Natural killer cell (primary cell): ENCODE results near the gene PNRC1. TPM values are rescaled to one million over a fixed set of nuclear protein-coding genes. Genes with fewer than 3 reads are reported as not detected.
A peak's percentile ranks its signal among the peaks of the same experiment; 100 is the strongest.

Source experiments
- ATAC-seq, 3 donors: fragments of 150-1000 bp in 2 of 3; fragments of 200-7000 bp in 1 of 3; cut with Tn5 transposase; 1 replicate in 1 of 3; 2 replicates in 2 of 3; pipeline ENCODE4 v1.10.0; 2021; ENCODE audit warnings: mild to moderate bottlenecking in 2 of 3, moderate library complexity in 2 of 3
- DNase-seq, 2 donors: peaks; one replicate each; pipeline versions ENCODE4 v3.0.0 to v3.0.0-alpha.2; 2013 to 2021; ENCODE audit warnings: mixed read lengths in 1 of 2
- H3K27ac ChIP-seq: one replicate; pipeline ENCODE4 v1.5.1; 2013; ENCODE audit warnings: mild to moderate bottlenecking, low read length
- H3K27me3 ChIP-seq: one replicate; pipeline ENCODE4 v1.6.1; 2013; ENCODE audit warnings: low read length; ENCODE audit not compliant: control insufficient read depth, insufficient read depth
- H3K36me3 ChIP-seq: one replicate; pipeline ENCODE4 v1.6.1; 2013; ENCODE audit warnings: low read length; ENCODE audit not compliant: control insufficient read depth, insufficient read depth
- H3K4me1 ChIP-seq: one replicate; pipeline ENCODE4 v1.6.1; 2013; ENCODE audit warnings: low read length; ENCODE audit not compliant: control insufficient read depth, insufficient read depth
- H3K4me3 ChIP-seq: one replicate; pipeline ENCODE4 v1.5.1; 2013; ENCODE audit warnings: low read length
- H3K9me3 ChIP-seq: one replicate; pipeline ENCODE4 v1.6.1; 2013; ENCODE audit warnings: low read length; ENCODE audit not compliant: control insufficient read depth, insufficient read depth
- H3K27ac Mint-ChIP-seq, 2 donors: one replicate each; pipeline ENCODE4 v1.8.0; 2022; ENCODE audit warnings: mild to moderate bottlenecking in 2 of 2, mixed read lengths in 2 of 2, moderate library complexity in 1 of 2
- H3K27me3 Mint-ChIP-seq, 2 donors: one replicate each; pipeline ENCODE4 v1.8.0; 2022; ENCODE audit warnings: low read depth in 2 of 2, mixed read lengths in 2 of 2
- H3K36me3 Mint-ChIP-seq: one replicate; pipeline ENCODE4 v1.8.0; 2022; ENCODE audit warnings: mixed read lengths
- H3K4me1 Mint-ChIP-seq, 2 donors: one replicate each; pipeline ENCODE4 v1.8.0; 2022; ENCODE audit warnings: mixed read lengths in 2 of 2
- H3K4me3 Mint-ChIP-seq: one replicate; pipeline ENCODE4 v1.8.0; 2022; ENCODE audit warnings: mild to moderate bottlenecking, moderate library complexity, mixed read lengths
- H3K9me3 Mint-ChIP-seq, 2 donors: one replicate each; pipeline ENCODE4 v1.8.0; 2022; ENCODE audit warnings: mixed read lengths in 2 of 2
- CTCF ChIP-seq: fragments of 200-600 bp; IDR thresholded peaks from one replicate; pipeline ENCODE4 v1.8.0; 2022; ENCODE audit warnings: antibody characterized with exemption
- WGBS: methylation state at CpG from one replicate; pipeline ENCODE4 v1.1.7; 2013; ENCODE audit warnings: missing lambda C conversion rate; ENCODE audit not compliant: insufficient coverage; 5-methylcytosine and 5-hydroxymethylcytosine counted together
- intact Hi-C: fragments of 100-400 bp; cut with micrococcal nuclease; formaldehyde crosslinking; loops from one replicate; pipeline ENCODE4 v1.14.2; 2022
- total RNA-seq, 4 donors: library from RNA; stranded (reverse); fragments of 120-200 nt in 1 of 4; gene quantifications; one replicate each; pipeline versions ENCODE4 v1.2.3 to v1.2.4, GENCODE V29; 2013 to 2022

Gene PNRC1
- total RNA-seq, 3 donors from 2014 or later (not counting 1 experiment from before 2014, with no cell fraction given) = 695 to 970 (median 712) TPM

GRCh38 chr6:89085409-89086205 lies 5.1 kb downstream of the PNRC1 start:
- H3K4me3 Mint-ChIP-seq = peak overlapping the region; percentile 46
- DNase-seq = peak in 1 of 2 donors; percentile 13
- no peaks in the 10 kb centered on the region for H3K9me3 ChIP-seq
- peaks cover 16% of the 10 kb centered on the region for H3K36me3 Mint-ChIP-seq
- TF ChIP-seq CTCF = no peak
- intact Hi-C loops = loop anchor here (10.0 kb wide), 1 partner anchor 1681 kb away; the partner anchor contains the start of gene CFAP206
- peak overlapping the region; percentile 8 for H3K27ac ChIP-seq
- no peak for ATAC-seq
- H3K36me3 ChIP-seq = peaks cover 36% of the 10 kb centered on the region
- peaks cover 16% of the 10 kb centered on the region for H3K4me1 ChIP-seq
- 95% methylated on average over 10 of the region's 12 CpGs for WGBS
- no peaks in the 10 kb centered on the region for H3K27me3 Mint-ChIP-seq
- no peaks in the 10 kb centered on the region for H3K9me3 Mint-ChIP-seq
- H3K27me3 ChIP-seq = no peaks in the 10 kb centered on the region
- H3K4me1 Mint-ChIP-seq = peaks cover 74 to 78% of the 10 kb centered on the region in 2 donors
- no peak overlapping the region for H3K4me3 ChIP-seq
- peak overlapping the region; percentile 99 for H3K27ac Mint-ChIP-seq

- peak overlapping the region; percentile 2 for H3K4me3 Mint-ChIP-seq
- DNase-seq (no peak), ATAC-seq (no peak)
- H3K27ac Mint-ChIP-seq = peak overlapping the region; percentile 99
- H3K27me3 Mint-ChIP-seq = no peaks in the 10 kb centered on the region
- H3K9me3 ChIP-seq = no peaks in the 10 kb centered on the region
- H3K27ac ChIP-seq = no peak overlapping the region
- H3K27me3 ChIP-seq = no peaks in the 10 kb centered on the region
- H3K36me3 ChIP-seq = peaks cover 30% of the 10 kb centered on the region
- H3K4me3 ChIP-seq = no peak overlapping the region
- intact Hi-C loops = loop anchor here (10.0 kb wide), 1 partner anchor 1683 kb away; the partner anchor contains the start of gene CFAP206
- H3K4me1 ChIP-seq = peaks cover 14% of the 10 kb centered on the region
- H3K4me1 Mint-ChIP-seq = peaks cover 66 to 68% of the 10 kb centered on the region in 2 donors
- TF ChIP-seq CTCF = no peak
- H3K36me3 Mint-ChIP-seq = peaks cover 16% of the 10 kb centered on the region
- WGBS = 100% methylated on average over 1 of the region's 1 CpG
- no peaks in the 10 kb centered on the region for H3K9me3 Mint-ChIP-seq
Observed at GRCh38 chr6:89087881-89088280, 7.3 kb downstream of the PNRC1 start.

- no peaks in the 10 kb centered on the region for H3K36me3 Mint-ChIP-seq
- 68% methylated on average over 7 of the region's 8 CpGs for WGBS
Observed at GRCh38 chr6:89098461-89098860, 17.9 kb downstream of the PNRC1 start.

More at GRCh38 chr6:89098461-89098860, 17.9 kb downstream of the PNRC1 start:
- H3K27me3 ChIP-seq = no peaks in the 10 kb centered on the region
- intact Hi-C loops = no loop called here
- Mint-ChIP-seq H3K27ac (no peak overlapping the region), H3K27me3 (no peaks in the 10 kb centered on the region), H3K4me1 (no peaks in the 10 kb centered on the region), H3K4me3 (no peak overlapping the region), H3K9me3 (no peaks in the 10 kb centered on the region)
- DNase-seq (no peak), ATAC-seq (no peak)
- no peak overlapping the region for H3K27ac ChIP-seq
- no peaks in the 10 kb centered on the region for H3K4me1 ChIP-seq
- no peaks in the 10 kb centered on the region for H3K9me3 ChIP-seq
- no peak overlapping the region for H3K4me3 ChIP-seq
- TF ChIP-seq CTCF = no peak
- no peaks in the 10 kb centered on the region for H3K36me3 ChIP-seq
